ENCODE measurements around the gene UBR4.

DNA sequence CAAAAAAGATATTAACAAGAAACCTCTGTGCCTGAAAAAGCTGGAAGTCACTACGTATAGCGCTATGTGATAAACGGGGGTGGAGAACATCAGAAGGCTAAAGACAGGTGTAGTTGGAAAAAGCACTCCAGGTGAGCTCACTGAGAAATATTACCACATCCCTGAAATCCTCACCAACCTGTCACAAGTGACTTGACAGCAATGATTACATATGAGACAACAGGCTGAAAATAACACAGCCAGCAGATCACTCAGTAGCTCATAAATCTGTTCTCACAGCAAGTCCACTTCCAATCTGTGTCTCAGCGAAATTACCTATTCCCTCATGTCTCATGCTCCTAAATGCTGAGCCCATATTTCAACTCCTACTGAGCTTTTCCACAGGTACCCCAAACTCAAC, 120.5 kb downstream of the UBR4 start:
- TF ChIP-seq, protein P1, sequence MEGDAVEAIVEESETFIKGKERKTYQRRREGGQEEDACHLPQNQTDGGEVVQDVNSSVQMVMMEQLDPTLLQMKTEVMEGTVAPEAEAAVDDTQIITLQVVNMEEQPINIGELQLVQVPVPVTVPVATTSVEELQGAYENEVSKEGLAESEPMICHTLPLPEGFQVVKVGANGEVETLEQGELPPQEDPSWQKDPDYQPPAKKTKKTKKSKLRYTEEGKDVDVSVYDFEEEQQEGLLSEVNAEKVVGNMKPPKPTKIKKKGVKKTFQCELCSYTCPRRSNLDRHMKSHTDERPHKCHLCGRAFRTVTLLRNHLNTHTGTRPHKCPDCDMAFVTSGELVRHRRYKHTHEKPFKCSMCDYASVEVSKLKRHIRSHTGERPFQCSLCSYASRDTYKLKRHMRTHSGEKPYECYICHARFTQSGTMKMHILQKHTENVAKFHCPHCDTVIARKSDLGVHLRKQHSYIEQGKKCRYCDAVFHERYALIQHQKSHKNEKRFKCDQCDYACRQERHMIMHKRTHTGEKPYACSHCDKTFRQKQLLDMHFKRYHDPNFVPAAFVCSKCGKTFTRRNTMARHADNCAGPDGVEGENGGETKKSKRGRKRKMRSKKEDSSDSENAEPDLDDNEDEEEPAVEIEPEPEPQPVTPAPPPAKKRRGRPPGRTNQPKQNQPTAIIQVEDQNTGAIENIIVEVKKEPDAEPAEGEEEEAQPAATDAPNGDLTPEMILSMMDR (conservative IDR thresholded peaks at IDR 0.05; ENCODE audit: low read depth in 2 of 2), result no peak
- no peak for TF ChIP-seq EZH2 (IDR thresholded peaks at IDR 0.05; ENCODE audit: low read depth, unreplicated experiment)
- TF ChIP-seq EZH2phosphoT487 (IDR thresholded peaks at IDR 0.05; ENCODE audit: unreplicated experiment), result no peak
- TF ChIP-seq POLR2AphosphoS5 (IDR thresholded peaks at IDR 0.05; ENCODE audit: low read depth), result no peak
- TF ChIP-seq, protein P2, sequence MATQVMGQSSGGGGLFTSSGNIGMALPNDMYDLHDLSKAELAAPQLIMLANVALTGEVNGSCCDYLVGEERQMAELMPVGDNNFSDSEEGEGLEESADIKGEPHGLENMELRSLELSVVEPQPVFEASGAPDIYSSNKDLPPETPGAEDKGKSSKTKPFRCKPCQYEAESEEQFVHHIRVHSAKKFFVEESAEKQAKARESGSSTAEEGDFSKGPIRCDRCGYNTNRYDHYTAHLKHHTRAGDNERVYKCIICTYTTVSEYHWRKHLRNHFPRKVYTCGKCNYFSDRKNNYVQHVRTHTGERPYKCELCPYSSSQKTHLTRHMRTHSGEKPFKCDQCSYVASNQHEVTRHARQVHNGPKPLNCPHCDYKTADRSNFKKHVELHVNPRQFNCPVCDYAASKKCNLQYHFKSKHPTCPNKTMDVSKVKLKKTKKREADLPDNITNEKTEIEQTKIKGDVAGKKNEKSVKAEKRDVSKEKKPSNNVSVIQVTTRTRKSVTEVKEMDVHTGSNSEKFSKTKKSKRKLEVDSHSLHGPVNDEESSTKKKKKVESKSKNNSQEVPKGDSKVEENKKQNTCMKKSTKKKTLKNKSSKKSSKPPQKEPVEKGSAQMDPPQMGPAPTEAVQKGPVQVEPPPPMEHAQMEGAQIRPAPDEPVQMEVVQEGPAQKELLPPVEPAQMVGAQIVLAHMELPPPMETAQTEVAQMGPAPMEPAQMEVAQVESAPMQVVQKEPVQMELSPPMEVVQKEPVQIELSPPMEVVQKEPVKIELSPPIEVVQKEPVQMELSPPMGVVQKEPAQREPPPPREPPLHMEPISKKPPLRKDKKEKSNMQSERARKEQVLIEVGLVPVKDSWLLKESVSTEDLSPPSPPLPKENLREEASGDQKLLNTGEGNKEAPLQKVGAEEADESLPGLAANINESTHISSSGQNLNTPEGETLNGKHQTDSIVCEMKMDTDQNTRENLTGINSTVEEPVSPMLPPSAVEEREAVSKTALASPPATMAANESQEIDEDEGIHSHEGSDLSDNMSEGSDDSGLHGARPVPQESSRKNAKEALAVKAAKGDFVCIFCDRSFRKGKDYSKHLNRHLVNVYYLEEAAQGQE (IDR thresholded peaks at IDR 0.05; ENCODE audit: unreplicated experiment), result no peak

Data from GM23338 (cell line).